Nephron (organoid): ENCODE data around the gene UQCRHL.
A peak's percentile ranks its signal among the peaks of the same experiment; 100 is the strongest.

Experiments
- H3K27ac Mint-ChIP-seq, 3 experiments: 2 replicates each; pipeline ENCODE4 v1.8.0; 2020; ENCODE audit warnings: mixed read lengths in 3 of 3, mild to moderate bottlenecking in 2 of 3, moderate library complexity in 1 of 3
- H3K27me3 Mint-ChIP-seq: 2 replicates; pipeline ENCODE4 v1.8.0; 2021; ENCODE audit warnings: low read depth, mild to moderate bottlenecking, moderate library complexity, mixed read lengths
- H3K36me3 Mint-ChIP-seq: 2 replicates; pipeline ENCODE4 v1.8.0; 2020; ENCODE audit warnings: low read depth, mixed read lengths
- H3K4me1 Mint-ChIP-seq: 2 replicates; pipeline ENCODE4 v1.8.0; 2020; ENCODE audit warnings: mixed read lengths
- H3K4me3 Mint-ChIP-seq, 3 experiments: 2 replicates each; pipeline ENCODE4 v1.8.0; 2020; ENCODE audit warnings: mild to moderate bottlenecking in 3 of 3, mixed read lengths in 3 of 3, moderate library complexity in 2 of 3
- H3K9me3 Mint-ChIP-seq: 2 replicates; pipeline ENCODE4 v1.8.0; 2020; ENCODE audit warnings: mixed read lengths
- TF ChIP-seq, protein P1 (sequence below), 3 experiments: fragments of 200-600 bp; sonication (generic); IDR thresholded peaks; one replicate each; pipeline ENCODE4 v1.5.0; 2021; ENCODE audit warnings: antibody characterized with exemption in 3 of 3; ENCODE audit not compliant: unreplicated experiment in 3 of 3

The UQCRHL gene

DNA sequence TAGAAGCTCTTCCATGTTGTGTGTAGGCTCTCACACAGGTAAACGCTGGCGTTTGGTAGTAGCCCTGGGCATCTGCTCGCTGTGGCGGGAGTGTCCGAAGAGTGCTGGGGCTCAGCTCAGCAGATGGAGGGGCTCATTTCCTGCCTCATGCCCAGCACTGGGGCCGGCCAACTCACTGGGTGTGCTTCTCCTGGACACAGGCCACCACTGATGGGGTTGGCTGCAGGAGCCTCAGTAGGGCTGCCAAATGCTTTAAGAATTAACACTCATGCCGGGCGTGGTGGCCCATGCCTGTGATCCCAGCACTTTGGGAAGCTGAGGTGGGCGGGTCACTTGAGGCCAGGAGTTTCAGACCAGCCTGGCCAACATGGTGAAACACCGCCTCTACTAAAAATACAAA, 20.9 kb downstream of the UQCRHL start:
- Mint-ChIP-seq H3K27ac (peak overlapping the region in 2 of 3 experiments; percentile 38 to 46), H3K9me3 (no peaks in the 10 kb centered on the region), H3K4me1 (peaks cover 6% of the 10 kb centered on the region), H3K36me3 (peaks cover 18% of the 10 kb centered on the region), H3K4me3 (no peak overlapping the region), H3K27me3 (no peaks in the 10 kb centered on the region)
- TF ChIP-seq, protein P1, sequence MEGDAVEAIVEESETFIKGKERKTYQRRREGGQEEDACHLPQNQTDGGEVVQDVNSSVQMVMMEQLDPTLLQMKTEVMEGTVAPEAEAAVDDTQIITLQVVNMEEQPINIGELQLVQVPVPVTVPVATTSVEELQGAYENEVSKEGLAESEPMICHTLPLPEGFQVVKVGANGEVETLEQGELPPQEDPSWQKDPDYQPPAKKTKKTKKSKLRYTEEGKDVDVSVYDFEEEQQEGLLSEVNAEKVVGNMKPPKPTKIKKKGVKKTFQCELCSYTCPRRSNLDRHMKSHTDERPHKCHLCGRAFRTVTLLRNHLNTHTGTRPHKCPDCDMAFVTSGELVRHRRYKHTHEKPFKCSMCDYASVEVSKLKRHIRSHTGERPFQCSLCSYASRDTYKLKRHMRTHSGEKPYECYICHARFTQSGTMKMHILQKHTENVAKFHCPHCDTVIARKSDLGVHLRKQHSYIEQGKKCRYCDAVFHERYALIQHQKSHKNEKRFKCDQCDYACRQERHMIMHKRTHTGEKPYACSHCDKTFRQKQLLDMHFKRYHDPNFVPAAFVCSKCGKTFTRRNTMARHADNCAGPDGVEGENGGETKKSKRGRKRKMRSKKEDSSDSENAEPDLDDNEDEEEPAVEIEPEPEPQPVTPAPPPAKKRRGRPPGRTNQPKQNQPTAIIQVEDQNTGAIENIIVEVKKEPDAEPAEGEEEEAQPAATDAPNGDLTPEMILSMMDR (IDR thresholded peaks at IDR 0.05; ENCODE audit: unreplicated experiment in 3 of 3): no peak

DNA sequence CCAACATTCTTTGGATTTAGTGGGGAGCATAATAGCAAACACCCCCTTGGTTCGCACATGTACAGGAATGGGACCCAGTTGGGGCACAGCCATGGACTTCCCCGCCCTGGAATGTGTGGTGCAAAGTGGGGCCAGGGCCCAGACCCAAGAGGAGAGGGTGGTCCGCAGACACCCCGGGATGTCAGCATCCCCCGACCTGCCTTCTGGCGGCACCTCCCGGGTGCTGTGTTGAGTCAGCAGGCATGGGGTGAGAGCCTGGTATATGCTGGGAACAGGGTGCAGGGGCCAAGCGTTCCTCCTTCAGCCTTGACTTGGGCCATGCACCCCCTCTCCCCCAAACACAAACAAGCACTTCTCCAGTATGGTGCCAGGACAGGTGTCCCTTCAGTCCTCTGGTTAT, 21.8 kb downstream of the UQCRHL start:
- Mint-ChIP-seq H3K36me3 (peaks cover 23% of the 10 kb centered on the region), H3K9me3 (no peaks in the 10 kb centered on the region), H3K4me3 (no peak overlapping the region), H3K4me1 (peaks cover 6% of the 10 kb centered on the region), H3K27me3 (no peaks in the 10 kb centered on the region), H3K27ac (no peak overlapping the region)
- TF ChIP-seq, protein P1 (IDR thresholded peaks at IDR 0.05; ENCODE audit: unreplicated experiment in 3 of 3): no peak

- peaks cover 62% of the 10 kb centered on the region for H3K36me3 Mint-ChIP-seq
- H3K9me3 Mint-ChIP-seq: no peaks in the 10 kb centered on the region
- H3K27me3 Mint-ChIP-seq: no peaks in the 10 kb centered on the region
- H3K27ac Mint-ChIP-seq: no peak overlapping the region
- no peaks in the 10 kb centered on the region for H3K4me1 Mint-ChIP-seq
- TF ChIP-seq, protein P1 (IDR thresholded peaks at IDR 0.05; ENCODE audit: unreplicated experiment in 3 of 3): no peak
- H3K4me3 Mint-ChIP-seq: no peak overlapping the region
Measured at GRCh38 chr1:15777909-15778707, 29.3 kb downstream of the UQCRHL start.

DNA sequence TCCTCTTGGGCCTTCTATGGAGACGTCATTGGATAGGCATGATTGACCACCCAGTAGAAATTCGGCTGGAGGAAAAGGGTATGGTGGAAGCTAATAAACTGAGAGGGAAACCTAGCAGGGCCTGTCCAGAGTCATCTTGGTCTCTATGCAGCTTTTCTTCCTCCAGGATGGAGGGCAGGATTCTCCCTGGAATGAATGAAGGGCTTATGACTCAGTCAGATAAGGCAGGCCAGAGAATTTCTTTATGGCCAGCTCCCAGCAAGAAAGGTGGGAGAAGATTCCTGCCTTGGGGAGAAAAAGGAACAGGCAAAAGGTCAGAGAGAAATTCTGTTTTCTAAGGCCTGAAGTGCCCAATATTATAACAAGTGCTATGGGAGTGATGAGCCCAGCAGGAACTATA, 31.7 kb downstream of the UQCRHL start:
- no peak overlapping the region for H3K4me3 Mint-ChIP-seq
- H3K4me1 Mint-ChIP-seq: no peaks in the 10 kb centered on the region
- H3K27me3 Mint-ChIP-seq: no peaks in the 10 kb centered on the region
- H3K27ac Mint-ChIP-seq: no peak overlapping the region
- peaks cover 70% of the 10 kb centered on the region for H3K36me3 Mint-ChIP-seq
- TF ChIP-seq, protein P1 (IDR thresholded peaks at IDR 0.05; ENCODE audit: unreplicated experiment in 3 of 3): no peak
- H3K9me3 Mint-ChIP-seq: no peaks in the 10 kb centered on the region

DNA sequence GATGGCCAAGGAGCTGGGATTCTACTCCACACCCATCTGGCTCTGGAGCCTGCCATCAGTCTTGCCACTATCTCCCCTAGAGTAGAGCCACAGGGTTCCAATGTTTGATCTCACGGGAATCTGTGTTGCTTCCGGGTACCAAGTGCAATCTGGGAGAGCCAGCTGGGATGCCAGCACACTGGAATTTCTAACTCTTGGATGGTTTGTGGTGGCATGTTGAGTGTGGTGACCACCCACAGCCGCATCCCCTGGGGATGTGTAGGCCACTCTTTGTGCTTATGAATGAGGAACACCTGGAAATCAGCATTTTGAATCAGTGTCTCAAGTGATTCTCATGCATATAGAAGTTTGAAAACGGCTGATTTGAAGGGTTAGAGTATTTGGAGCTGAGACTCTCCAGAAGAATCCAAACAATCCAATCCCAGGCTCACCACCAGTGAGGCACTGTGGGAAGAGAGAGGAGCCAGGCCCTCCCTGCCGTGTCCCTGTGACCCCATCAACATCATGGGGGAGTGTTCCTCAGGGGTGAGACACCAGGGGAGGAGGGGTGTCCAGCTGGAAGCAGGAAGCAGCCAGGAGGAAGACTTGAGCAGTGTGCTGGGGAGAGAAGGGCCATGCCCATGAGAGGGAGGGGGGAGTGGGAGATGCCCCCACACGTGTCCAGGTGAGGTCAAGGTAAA, 35.5 kb downstream of the UQCRHL start:
- peaks cover 54% of the 10 kb centered on the region for H3K36me3 Mint-ChIP-seq
- peak overlapping the region in 2 of 3 experiments; percentile 61 to 75 for H3K27ac Mint-ChIP-seq
- no peak overlapping the region for H3K4me3 Mint-ChIP-seq
- no peaks in the 10 kb centered on the region for H3K9me3 Mint-ChIP-seq
- TF ChIP-seq, protein P1 (IDR thresholded peaks at IDR 0.05; ENCODE audit: unreplicated experiment in 3 of 3): no peak
- H3K27me3 Mint-ChIP-seq: no peaks in the 10 kb centered on the region
- no peaks in the 10 kb centered on the region for H3K4me1 Mint-ChIP-seq
